Liver (tissue), 3 donors: ENCODE measurements around the gene GGCT.

Experiments
- EGR1 ChIP-seq, 2 donors: IDR thresholded peaks; 2 replicates each; pipeline ENCODE4 v1.6.1; 2016 to 2018; ENCODE audit warnings: antibody characterized with exemption in 2 of 2, low read depth in 2 of 2
- GABPA ChIP-seq, 2 donors: IDR thresholded peaks in 1 of 2; conservative IDR thresholded peaks in 1 of 2; 2 replicates each; pipeline ENCODE4 v1.6.1; 2016; ENCODE audit warnings: antibody characterized with exemption in 2 of 2, mild to moderate bottlenecking in 1 of 2, moderate library complexity in 1 of 2
- RAD21 ChIP-seq, 2 donors: IDR thresholded peaks; 2 replicates each; pipeline ENCODE4 v1.6.1; 2016; ENCODE audit warnings: antibody characterized with exemption in 2 of 2, mild to moderate bottlenecking in 2 of 2
- RXRA ChIP-seq, 2 donors: IDR thresholded peaks; 2 replicates each; pipeline ENCODE4 v1.6.1; 2017 to 2018; ENCODE audit warnings: antibody characterized with exemption in 2 of 2, mild to moderate bottlenecking in 1 of 2
- YY1 ChIP-seq: IDR thresholded peaks from 2 replicates; pipeline ENCODE4 v1.6.1; 2016; ENCODE audit warnings: antibody characterized with exemption, mild to moderate bottlenecking
- TF ChIP-seq, protein P1 (sequence below): fragments of 150-350 bp; IDR thresholded peaks from 2 replicates; pipeline ENCODE4 v1.5.1; 2017; ENCODE audit warnings: improper control_type of control experiment, low read depth, low read length; ENCODE audit not compliant: missing input control
- TF ChIP-seq, protein P2 (sequence below): IDR thresholded peaks from 2 replicates; pipeline ENCODE4 v1.6.1; 2016; ENCODE audit warnings: antibody characterized with exemption
- TF ChIP-seq, protein P3 (sequence below): IDR thresholded peaks from 2 replicates; pipeline ENCODE4 v1.6.1; 2016; ENCODE audit warnings: antibody characterized with exemption, mild to moderate bottlenecking
- donor health status: healthy.
- donor health status: healthy.

DNA sequence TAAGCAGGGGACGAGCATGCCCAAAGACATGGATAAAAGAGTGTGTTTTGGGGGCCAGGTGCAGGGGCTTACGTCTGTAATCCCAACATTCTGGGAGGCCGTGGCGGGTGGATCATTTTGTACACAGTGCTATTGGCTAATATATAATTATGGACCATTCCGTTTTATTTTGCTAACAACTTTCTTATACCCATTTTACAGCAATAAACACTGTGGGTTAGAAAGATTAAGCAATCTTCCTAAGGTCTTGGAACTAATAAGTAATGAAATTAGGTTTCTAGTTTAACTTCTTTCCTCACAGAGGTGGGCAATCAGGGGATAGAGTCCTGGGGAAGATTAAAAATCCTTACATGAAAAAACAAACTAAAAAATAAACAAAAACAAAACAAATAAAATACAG, 3.4 kb downstream of the GGCT start:
- TF ChIP-seq, protein P1, sequence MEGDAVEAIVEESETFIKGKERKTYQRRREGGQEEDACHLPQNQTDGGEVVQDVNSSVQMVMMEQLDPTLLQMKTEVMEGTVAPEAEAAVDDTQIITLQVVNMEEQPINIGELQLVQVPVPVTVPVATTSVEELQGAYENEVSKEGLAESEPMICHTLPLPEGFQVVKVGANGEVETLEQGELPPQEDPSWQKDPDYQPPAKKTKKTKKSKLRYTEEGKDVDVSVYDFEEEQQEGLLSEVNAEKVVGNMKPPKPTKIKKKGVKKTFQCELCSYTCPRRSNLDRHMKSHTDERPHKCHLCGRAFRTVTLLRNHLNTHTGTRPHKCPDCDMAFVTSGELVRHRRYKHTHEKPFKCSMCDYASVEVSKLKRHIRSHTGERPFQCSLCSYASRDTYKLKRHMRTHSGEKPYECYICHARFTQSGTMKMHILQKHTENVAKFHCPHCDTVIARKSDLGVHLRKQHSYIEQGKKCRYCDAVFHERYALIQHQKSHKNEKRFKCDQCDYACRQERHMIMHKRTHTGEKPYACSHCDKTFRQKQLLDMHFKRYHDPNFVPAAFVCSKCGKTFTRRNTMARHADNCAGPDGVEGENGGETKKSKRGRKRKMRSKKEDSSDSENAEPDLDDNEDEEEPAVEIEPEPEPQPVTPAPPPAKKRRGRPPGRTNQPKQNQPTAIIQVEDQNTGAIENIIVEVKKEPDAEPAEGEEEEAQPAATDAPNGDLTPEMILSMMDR: no peak
- TF ChIP-seq GABPA (IDR thresholded peaks at IDR 0.05 in 1 of 2, conservative IDR thresholded peaks at IDR 0.05 in 1 of 2): no peak
- no peak for TF ChIP-seq YY1
- no peak for TF ChIP-seq EGR1 (IDR thresholded peaks at IDR 0.05; ENCODE audit: low read depth in 2 of 2)
- TF ChIP-seq, protein P2, sequence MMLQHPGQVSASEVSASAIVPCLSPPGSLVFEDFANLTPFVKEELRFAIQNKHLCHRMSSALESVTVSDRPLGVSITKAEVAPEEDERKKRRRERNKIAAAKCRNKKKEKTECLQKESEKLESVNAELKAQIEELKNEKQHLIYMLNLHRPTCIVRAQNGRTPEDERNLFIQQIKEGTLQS: no peak
- TF ChIP-seq RXRA (IDR thresholded peaks at IDR 0.05): no peak
- TF ChIP-seq, protein P3, sequence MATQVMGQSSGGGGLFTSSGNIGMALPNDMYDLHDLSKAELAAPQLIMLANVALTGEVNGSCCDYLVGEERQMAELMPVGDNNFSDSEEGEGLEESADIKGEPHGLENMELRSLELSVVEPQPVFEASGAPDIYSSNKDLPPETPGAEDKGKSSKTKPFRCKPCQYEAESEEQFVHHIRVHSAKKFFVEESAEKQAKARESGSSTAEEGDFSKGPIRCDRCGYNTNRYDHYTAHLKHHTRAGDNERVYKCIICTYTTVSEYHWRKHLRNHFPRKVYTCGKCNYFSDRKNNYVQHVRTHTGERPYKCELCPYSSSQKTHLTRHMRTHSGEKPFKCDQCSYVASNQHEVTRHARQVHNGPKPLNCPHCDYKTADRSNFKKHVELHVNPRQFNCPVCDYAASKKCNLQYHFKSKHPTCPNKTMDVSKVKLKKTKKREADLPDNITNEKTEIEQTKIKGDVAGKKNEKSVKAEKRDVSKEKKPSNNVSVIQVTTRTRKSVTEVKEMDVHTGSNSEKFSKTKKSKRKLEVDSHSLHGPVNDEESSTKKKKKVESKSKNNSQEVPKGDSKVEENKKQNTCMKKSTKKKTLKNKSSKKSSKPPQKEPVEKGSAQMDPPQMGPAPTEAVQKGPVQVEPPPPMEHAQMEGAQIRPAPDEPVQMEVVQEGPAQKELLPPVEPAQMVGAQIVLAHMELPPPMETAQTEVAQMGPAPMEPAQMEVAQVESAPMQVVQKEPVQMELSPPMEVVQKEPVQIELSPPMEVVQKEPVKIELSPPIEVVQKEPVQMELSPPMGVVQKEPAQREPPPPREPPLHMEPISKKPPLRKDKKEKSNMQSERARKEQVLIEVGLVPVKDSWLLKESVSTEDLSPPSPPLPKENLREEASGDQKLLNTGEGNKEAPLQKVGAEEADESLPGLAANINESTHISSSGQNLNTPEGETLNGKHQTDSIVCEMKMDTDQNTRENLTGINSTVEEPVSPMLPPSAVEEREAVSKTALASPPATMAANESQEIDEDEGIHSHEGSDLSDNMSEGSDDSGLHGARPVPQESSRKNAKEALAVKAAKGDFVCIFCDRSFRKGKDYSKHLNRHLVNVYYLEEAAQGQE: no peak
- no peak for TF ChIP-seq RAD21 (IDR thresholded peaks at IDR 0.05)
